ENCODE results near the gene IL21R.
"Not testable (repeated sequence)": the region's sequence is repeated elsewhere in the genome, so short reads cannot be mapped to it uniquely, and the experiment has no call there.

Gene IL21R

DNA sequence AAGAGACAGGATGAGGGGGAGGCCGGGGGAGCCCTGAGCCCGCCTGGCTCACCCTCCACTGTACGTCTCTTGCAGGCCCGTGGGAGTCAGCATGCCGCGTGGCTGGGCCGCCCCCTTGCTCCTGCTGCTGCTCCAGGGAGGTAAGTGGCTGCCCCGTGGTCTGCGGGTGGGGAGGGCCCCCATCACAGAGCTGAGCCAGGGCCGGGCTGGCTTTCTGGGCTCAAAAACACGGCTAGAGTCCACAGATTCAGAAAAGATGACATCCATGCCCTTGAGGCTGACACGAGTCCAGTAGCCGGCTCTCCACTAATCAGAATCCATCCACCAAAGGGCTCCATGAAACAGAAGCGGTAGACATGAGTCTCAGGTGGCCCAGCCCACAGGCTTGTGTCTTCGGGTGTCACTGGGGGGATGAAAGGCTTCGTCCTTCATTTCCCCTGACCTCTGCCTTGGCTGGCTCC is 28.0 kb downstream of the IL21R start:
- in situ Hi-C loops (cut with HindIII; ENCODE audit: low pct_ligation_motif_present, low sequenced_read_pairs), result no loop called here
- no peak for DNase-seq
- no peak overlapping the region for H3K4me3 ChIP-seq (ENCODE audit: low read depth, low read length)
- H3K27me3 ChIP-seq (replicated peaks), result no peaks in the 10 kb centered on the region
- H3K27ac ChIP-seq, result no peak overlapping the region
- H3K36me3 ChIP-seq (replicated peaks), result no peaks in the 10 kb centered on the region
- TF ChIP-seq, protein P1, sequence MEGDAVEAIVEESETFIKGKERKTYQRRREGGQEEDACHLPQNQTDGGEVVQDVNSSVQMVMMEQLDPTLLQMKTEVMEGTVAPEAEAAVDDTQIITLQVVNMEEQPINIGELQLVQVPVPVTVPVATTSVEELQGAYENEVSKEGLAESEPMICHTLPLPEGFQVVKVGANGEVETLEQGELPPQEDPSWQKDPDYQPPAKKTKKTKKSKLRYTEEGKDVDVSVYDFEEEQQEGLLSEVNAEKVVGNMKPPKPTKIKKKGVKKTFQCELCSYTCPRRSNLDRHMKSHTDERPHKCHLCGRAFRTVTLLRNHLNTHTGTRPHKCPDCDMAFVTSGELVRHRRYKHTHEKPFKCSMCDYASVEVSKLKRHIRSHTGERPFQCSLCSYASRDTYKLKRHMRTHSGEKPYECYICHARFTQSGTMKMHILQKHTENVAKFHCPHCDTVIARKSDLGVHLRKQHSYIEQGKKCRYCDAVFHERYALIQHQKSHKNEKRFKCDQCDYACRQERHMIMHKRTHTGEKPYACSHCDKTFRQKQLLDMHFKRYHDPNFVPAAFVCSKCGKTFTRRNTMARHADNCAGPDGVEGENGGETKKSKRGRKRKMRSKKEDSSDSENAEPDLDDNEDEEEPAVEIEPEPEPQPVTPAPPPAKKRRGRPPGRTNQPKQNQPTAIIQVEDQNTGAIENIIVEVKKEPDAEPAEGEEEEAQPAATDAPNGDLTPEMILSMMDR (IDR thresholded peaks at IDR 0.05; ENCODE audit: low read depth, low read length, missing control alignments), result no peak

DNA sequence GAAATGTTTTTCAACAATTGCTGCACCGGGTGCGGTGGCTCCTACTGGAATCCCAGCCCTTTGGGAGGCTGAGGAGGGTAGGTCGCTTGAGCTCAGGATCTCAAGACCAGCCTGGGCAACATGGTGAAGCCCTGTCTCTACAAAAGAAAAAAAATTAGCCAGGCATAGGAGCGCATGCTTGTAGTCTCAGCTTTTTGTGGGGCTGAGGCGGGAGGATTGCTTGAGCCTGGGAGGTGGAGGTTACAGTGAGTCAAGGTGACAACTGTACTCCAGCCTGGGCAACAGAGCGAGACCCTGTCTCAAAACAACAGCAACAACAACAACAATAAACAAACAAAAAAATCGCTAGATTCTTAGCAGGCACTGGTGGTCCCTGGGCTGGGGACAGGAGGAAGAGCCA is 28.5 kb downstream of the IL21R start:
- H3K36me3 ChIP-seq (replicated peaks), result no peaks in the 10 kb centered on the region
- H3K4me3 ChIP-seq (ENCODE audit: low read depth, low read length), result no peak overlapping the region
- in situ Hi-C loops (cut with HindIII; ENCODE audit: low pct_ligation_motif_present, low sequenced_read_pairs), result no loop called here
- H3K27me3 ChIP-seq (replicated peaks), result no peaks in the 10 kb centered on the region
- no peak for DNase-seq
- no peak overlapping the region for H3K27ac ChIP-seq
- TF ChIP-seq, protein P1 (IDR thresholded peaks at IDR 0.05; ENCODE audit: low read depth, low read length, missing control alignments), result no peak

DNA sequence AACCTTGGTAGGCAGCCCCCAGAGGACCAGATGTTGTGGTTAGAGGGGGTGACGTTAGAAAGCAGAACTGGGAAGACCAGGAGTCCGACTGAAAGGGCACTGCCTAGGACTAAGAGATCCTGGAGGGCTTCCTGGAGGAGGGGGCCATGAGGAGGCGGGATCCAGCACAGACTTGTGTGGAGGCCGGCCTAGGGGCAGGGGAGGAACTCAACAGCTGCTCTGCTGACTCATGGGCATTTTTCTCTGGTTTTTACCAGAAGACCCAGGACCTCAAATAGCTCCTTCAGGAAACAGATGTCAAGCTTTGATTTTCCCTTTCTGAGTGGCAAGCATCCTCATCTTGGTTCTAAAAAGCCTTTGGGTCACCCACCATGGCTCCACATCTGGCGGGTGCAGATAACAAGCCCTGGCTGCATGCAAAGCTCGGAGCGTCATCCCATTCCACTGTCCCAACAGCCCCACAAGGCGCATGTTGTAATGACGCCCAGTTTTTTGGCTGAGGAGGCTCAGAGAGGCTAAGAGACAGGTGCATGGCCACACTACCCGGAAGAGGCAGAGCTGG is 29.0 kb downstream of the IL21R start:
- H3K27ac ChIP-seq, result no peak overlapping the region
- TF ChIP-seq, protein P1 (IDR thresholded peaks at IDR 0.05; ENCODE audit: low read depth, low read length, missing control alignments), result no peak
- no peaks in the 10 kb centered on the region for H3K36me3 ChIP-seq (replicated peaks)
- H3K27me3 ChIP-seq (replicated peaks), result no peaks in the 10 kb centered on the region
- in situ Hi-C loops (cut with HindIII; ENCODE audit: low pct_ligation_motif_present, low sequenced_read_pairs), result no loop called here
- no peak for DNase-seq
- H3K4me3 ChIP-seq (ENCODE audit: low read depth, low read length), result no peak overlapping the region

DNA sequence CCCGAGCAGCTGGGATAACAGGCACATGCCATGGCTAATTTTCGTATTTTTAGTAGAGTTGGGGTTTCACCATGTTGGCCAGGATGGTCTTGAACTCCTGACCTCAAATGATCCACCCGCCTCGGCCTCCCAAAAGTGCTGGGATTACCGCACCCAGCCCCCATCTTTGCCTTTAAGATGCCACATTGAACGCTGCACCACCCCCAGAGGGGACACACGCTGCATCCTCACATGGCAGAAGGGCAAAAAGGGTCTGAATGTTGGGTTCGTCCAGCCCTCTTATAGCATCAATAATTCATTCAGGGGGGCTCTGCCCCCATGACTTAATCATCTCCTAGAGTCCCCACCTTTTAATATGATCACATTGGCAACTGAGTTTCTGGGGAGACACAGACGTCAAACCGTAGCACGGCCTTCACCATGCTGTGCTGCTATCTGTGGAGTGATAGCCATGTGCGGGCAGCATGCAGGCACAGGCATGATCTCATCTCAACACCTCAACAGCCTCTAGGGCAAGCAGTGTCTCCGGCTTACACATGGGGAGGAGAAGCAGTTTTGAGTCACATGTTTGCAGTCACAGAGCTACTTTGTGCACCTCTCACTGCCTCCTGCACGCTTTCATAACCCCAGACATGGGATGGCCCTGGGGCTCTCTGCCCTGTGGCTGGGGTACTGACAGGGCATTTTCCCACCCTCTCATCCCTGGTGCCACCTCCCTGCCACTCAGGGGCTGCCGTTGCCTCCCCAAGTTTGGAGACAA is 30.0 kb downstream of the IL21R start:
- in situ Hi-C loops (cut with HindIII; ENCODE audit: low pct_ligation_motif_present, low sequenced_read_pairs), result no loop called here
- no peak for DNase-seq
- H3K27ac ChIP-seq, result no peak overlapping the region

DNA sequence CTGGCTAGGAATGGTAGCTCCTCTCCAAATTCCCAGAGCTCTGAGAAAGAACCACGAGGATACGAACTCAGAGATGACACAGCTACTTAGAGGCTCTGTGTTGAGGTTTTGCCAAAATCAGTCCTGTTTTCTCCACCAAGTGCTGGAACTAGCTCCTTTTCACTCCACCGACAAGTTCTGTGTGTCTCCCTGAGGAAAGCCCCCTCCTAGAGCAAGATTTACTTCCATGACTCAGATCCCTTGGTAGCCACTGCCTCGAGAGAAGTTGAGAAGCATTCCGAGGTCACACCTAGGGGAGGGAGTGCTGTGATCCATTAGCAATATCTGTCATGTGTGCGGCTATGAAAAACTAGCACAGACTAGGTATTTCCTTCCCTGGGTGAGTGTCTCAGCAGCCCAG is 30.6 kb downstream of the IL21R start:
- Histone ChIP-seq H3K27me3 (replicated peaks) (no peaks in the 10 kb centered on the region), H3K27ac (no peak overlapping the region), H3K4me3 (ENCODE audit: low read depth, low read length) (no peak overlapping the region), H3K36me3 (replicated peaks) (no peaks in the 10 kb centered on the region)
- DNase-seq, result peak; percentile 56
- in situ Hi-C loops (cut with HindIII; ENCODE audit: low pct_ligation_motif_present, low sequenced_read_pairs), result no loop called here
- TF ChIP-seq, protein P1 (IDR thresholded peaks at IDR 0.05; ENCODE audit: low read depth, low read length, missing control alignments), result no peak

More for the DNA sequence above, 30.0 kb downstream of the IL21R start:
- Histone ChIP-seq H3K36me3 (replicated peaks) (no peaks in the 10 kb centered on the region), H3K4me3 (ENCODE audit: low read depth, low read length) (no peak overlapping the region), H3K27me3 (replicated peaks) (no peaks in the 10 kb centered on the region)
- TF ChIP-seq, protein P1 (IDR thresholded peaks at IDR 0.05; ENCODE audit: low read depth, low read length, missing control alignments), result no peak

DNA sequence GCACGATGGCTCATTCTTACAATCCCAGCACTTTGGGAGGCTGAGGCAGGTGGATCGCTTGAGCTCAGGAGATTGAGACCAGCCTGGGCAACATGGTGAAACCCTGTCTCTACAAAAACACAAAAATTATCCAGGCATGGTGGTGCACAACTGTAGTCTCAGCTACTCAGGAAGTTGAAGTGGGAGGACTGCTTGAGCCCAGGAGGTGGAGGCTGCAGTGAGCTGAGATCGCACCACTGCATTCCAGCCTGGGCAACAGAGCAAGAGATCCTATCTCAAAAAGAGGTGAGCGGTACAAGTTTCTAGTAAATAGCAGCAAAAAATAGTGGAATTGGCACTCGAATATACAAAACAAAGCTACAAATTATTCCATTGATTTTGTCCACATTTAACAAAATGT is 31.2 kb downstream of the IL21R start:
- H3K36me3 ChIP-seq (replicated peaks); H3K27me3 ChIP-seq (replicated peaks); DNase-seq; H3K4me3 ChIP-seq (ENCODE audit: low read depth, low read length); H3K27ac ChIP-seq; in situ Hi-C loops (cut with HindIII; ENCODE audit: low pct_ligation_motif_present, low sequenced_read_pairs): not testable (repeated sequence)
